Caco-2 (cell line): Measurements from ENCODE around the gene CHSY1. TPM values are rescaled to one million over a fixed set of nuclear protein-coding genes. Genes with fewer than 3 reads are reported as not detected.

Experiments
- BruUV-seq: library from RNA; stranded (reverse); fragments of 400-500 nt; replicated peaks from 2 replicates; lab custom pipeline; 2021; lab: Mats Ljungman, UMichigan
- CTCF ChIA-PET: fragments of 300-600 bp; sonication (Branson Sonifier 250); formaldehyde crosslinking; loops from one replicate; lab custom pipeline; 2022; ENCODE audit warnings: antibody characterized with exemption; lab: Charles Lee
- POLR2A ChIA-PET: fragments of 300-600 bp; sonication (Branson Sonifier 250); formaldehyde crosslinking; loops from one replicate; lab custom pipeline; 2022; ENCODE audit warnings: antibody characterized with exemption; lab: Charles Lee
- DNase-seq, 2 experiments: peaks; one replicate each; pipeline versions ENCODE4 v3.0.0 to v3.0.0-alpha.2; 2020 to 2022
- H3K27me3 ChIP-seq: replicated peaks from 2 replicates; pipeline ENCODE4 v1.6.0; 2011; ENCODE audit warnings: low read length; ENCODE audit not compliant: control insufficient read depth, insufficient read depth
- H3K36me3 ChIP-seq: 2 replicates; pipeline ENCODE4 v1.5.1; 2011; ENCODE audit warnings: low read length; ENCODE audit not compliant: control insufficient read depth, insufficient read depth
- H3K4me1 ChIP-seq: fragments of 250-450 bp; sonication (Bioruptor Pico); 2 replicates; pipeline ENCODE4 v1.5.1; 2020; ENCODE audit warnings: mild to moderate bottlenecking
- H3K4me3 ChIP-seq: 2 replicates; pipeline ENCODE4 v1.5.1; 2011; ENCODE audit warnings: low read depth, mild to moderate bottlenecking, control low read depth, low read length
- H3K9me3 ChIP-seq: fragments of 250-450 bp; sonication (Bioruptor Pico); 2 replicates; pipeline ENCODE4 v1.5.1; 2020; ENCODE audit warnings: mild to moderate bottlenecking, moderate library complexity
- H3K27ac Mint-ChIP-seq: one replicate; pipeline ENCODE4 v1.8.0; 2022; ENCODE audit warnings: mixed read lengths; ENCODE audit not compliant: unreplicated experiment
- H3K27me3 Mint-ChIP-seq: one replicate; pipeline ENCODE4 v1.8.0; 2022; ENCODE audit warnings: mixed read lengths; ENCODE audit not compliant: insufficient read depth, unreplicated experiment
- H3K36me3 Mint-ChIP-seq: one replicate; pipeline ENCODE4 v1.8.0; 2022; ENCODE audit warnings: mild to moderate bottlenecking, mixed read lengths; ENCODE audit not compliant: insufficient read depth, unreplicated experiment
- H3K4me1 Mint-ChIP-seq: one replicate; pipeline ENCODE4 v1.8.0; 2022; ENCODE audit warnings: low read depth, mixed read lengths; ENCODE audit not compliant: unreplicated experiment
- H3K4me3 Mint-ChIP-seq: one replicate; pipeline ENCODE4 v1.8.0; 2022; ENCODE audit warnings: mild to moderate bottlenecking, moderate library complexity, mixed read lengths; ENCODE audit not compliant: unreplicated experiment
- H3K9me3 Mint-ChIP-seq: one replicate; pipeline ENCODE4 v1.8.0; 2022; ENCODE audit warnings: mixed read lengths; ENCODE audit not compliant: unreplicated experiment
- intact Hi-C: fragments of 100-400 bp; cut with micrococcal nuclease; formaldehyde crosslinking; loops from one replicate; pipeline ENCODE4 v1.10.0; 2022; ENCODE audit not compliant: unreplicated experiment
- total RNA-seq: library from RNA; stranded (reverse); gene quantifications from 2 replicates; pipeline ENCODE4 v1.2.3, GENCODE V29; 2022
- TF ChIP-seq, protein P1 (sequence below), 2 experiments: fragments of 200-600 bp in 1 of 2; IDR thresholded peaks; 1 replicate in 1 of 2; 2 replicates in 1 of 2; pipeline versions ENCODE4 v1.5.1 to v1.8.0; 2011 to 2022; ENCODE audit warnings: antibody characterized with exemption in 1 of 2, control low read depth in 1 of 2, inconsistent platforms in 1 of 2, low read depth in 1 of 2, low read length in 1 of 2, mild to moderate bottlenecking in 1 of 2, moderate library complexity in 1 of 2; ENCODE audit not compliant: insufficient read depth in 1 of 2, severe bottlenecking in 1 of 2, unreplicated experiment in 1 of 2

The CHSY1 gene
- total RNA-seq, 1 experiment from 2014 or later: 18.7 TPM

DNA sequence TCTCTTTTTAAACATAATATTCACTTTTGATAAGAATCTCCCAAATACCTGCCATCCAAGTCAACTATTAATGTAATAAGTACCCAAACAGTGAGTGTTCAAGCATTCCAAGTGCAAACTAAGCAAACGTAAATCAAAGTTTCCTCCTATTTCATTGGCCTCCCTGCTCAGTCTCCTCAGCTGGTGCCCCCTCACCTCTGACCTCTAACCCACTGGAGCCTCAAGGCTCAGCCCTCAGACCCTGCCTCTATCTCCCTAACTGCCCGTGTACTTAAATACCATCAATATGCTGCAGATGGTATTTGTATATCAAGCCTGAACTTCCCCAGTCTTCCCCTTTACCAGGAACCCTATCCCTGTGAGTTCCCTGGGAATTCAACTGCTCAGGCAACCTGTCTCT is 31.8 kb downstream of the CHSY1 start:
- ChIA-PET POLR2A (no interaction called here), CTCF (no interaction called here)
- H3K4me1 Mint-ChIP-seq: peaks cover 16% of the 10 kb centered on the region
- H3K4me1 ChIP-seq: no peaks in the 10 kb centered on the region
- H3K9me3 ChIP-seq: no peaks in the 10 kb centered on the region
- H3K36me3 ChIP-seq: no peaks in the 10 kb centered on the region
- no TSS peak for BruUV-seq
- H3K36me3 Mint-ChIP-seq: no peaks in the 10 kb centered on the region
- intact Hi-C loops: no loop called here
- no peaks in the 10 kb centered on the region for H3K27me3 ChIP-seq
- H3K4me3 Mint-ChIP-seq: no peak overlapping the region
- no peaks in the 10 kb centered on the region for H3K9me3 Mint-ChIP-seq
- TF ChIP-seq, protein P1, sequence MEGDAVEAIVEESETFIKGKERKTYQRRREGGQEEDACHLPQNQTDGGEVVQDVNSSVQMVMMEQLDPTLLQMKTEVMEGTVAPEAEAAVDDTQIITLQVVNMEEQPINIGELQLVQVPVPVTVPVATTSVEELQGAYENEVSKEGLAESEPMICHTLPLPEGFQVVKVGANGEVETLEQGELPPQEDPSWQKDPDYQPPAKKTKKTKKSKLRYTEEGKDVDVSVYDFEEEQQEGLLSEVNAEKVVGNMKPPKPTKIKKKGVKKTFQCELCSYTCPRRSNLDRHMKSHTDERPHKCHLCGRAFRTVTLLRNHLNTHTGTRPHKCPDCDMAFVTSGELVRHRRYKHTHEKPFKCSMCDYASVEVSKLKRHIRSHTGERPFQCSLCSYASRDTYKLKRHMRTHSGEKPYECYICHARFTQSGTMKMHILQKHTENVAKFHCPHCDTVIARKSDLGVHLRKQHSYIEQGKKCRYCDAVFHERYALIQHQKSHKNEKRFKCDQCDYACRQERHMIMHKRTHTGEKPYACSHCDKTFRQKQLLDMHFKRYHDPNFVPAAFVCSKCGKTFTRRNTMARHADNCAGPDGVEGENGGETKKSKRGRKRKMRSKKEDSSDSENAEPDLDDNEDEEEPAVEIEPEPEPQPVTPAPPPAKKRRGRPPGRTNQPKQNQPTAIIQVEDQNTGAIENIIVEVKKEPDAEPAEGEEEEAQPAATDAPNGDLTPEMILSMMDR (IDR thresholded peaks at IDR 0.05; ENCODE audit: insufficient read depth in 1 of 2, low read depth in 1 of 2, low read length in 1 of 2, severe bottlenecking in 1 of 2, unreplicated experiment in 1 of 2): no peak
- H3K27me3 Mint-ChIP-seq: no peaks in the 10 kb centered on the region
- H3K4me3 ChIP-seq: no peak overlapping the region
- no peak for DNase-seq
- H3K27ac Mint-ChIP-seq: peak overlapping the region; percentile 0

DNA sequence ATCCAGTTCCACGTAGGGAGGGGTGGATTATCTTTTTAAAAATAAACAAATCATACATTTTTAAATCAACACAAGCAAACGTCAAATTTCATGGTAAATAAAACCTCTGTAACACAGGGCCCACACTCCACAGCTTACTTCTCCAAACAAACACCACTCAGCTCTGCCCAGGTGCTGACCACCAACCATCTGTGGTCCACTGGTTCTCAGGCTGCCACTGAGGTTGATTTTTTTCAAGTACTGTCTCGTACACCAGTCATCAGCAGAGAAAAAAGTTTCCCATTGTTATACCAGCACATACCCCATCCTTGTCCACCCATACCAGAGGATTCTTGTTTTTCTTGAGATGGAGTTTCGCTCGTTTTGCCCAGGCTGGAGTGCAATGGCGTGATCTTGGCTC is 32.4 kb downstream of the CHSY1 start:
- BruUV-seq: no TSS peak
- Mint-ChIP-seq H3K27me3 (no peaks in the 10 kb centered on the region), H3K27ac (no peak overlapping the region), H3K4me3 (no peak overlapping the region), H3K36me3 (no peaks in the 10 kb centered on the region), H3K4me1 (peaks cover 16% of the 10 kb centered on the region), H3K9me3 (no peaks in the 10 kb centered on the region)
- ChIA-PET CTCF (no interaction called here), POLR2A (no interaction called here)
- TF ChIP-seq, protein P1 (IDR thresholded peaks at IDR 0.05; ENCODE audit: insufficient read depth in 1 of 2, low read depth in 1 of 2, low read length in 1 of 2, severe bottlenecking in 1 of 2, unreplicated experiment in 1 of 2): no peak
- no peaks in the 10 kb centered on the region for H3K27me3 ChIP-seq
- H3K4me1 ChIP-seq: no peaks in the 10 kb centered on the region
- H3K9me3 ChIP-seq: no peaks in the 10 kb centered on the region
- H3K36me3 ChIP-seq: no peaks in the 10 kb centered on the region
- no peak overlapping the region for H3K4me3 ChIP-seq
- intact Hi-C loops: no loop called here
- no peak for DNase-seq

DNA sequence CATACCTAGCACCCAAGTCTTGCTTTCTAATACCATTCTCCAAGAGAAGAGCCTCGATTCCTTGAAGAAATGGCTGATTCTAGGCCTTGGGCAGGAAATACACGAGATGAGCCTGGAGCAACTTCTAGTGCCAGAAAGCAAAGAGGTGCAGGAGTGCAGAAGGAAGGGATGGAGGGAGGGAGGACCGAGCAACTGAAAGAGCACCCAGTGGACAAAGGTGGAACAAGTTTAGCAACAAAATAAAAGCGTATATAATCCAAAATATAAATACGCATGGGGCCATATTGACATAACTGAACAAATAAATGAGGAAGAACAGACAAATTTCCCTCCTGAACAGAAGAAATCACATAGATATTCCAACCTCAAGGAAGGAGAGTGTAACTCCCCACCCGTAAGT is 34.4 kb downstream of the CHSY1 start:
- BruUV-seq: no TSS peak
- intact Hi-C loops: no loop called here
- CTCF ChIA-PET: no interaction called here
- DNase-seq: no peak
- Histone ChIP-seq H3K4me1 (0 out of 2 replicates have a peak, but pooled peaks cover 4% of the 10 kb centered on the region), H3K36me3 (no peaks in the 10 kb centered on the region), H3K4me3 (no peak overlapping the region), H3K9me3 (no peaks in the 10 kb centered on the region), H3K27me3 (no peaks in the 10 kb centered on the region)
- Mint-ChIP-seq H3K27ac (no peak overlapping the region), H3K4me3 (no peak overlapping the region), H3K27me3 (no peaks in the 10 kb centered on the region), H3K9me3 (no peaks in the 10 kb centered on the region), H3K4me1 (peaks cover 22% of the 10 kb centered on the region), H3K36me3 (no peaks in the 10 kb centered on the region)
- POLR2A ChIA-PET: no interaction called here
- TF ChIP-seq, protein P1 (IDR thresholded peaks at IDR 0.05; ENCODE audit: insufficient read depth in 1 of 2, low read depth in 1 of 2, low read length in 1 of 2, severe bottlenecking in 1 of 2, unreplicated experiment in 1 of 2): peak in 1 of 2 experiments; percentile 12
